ENCODE measurements around the gene FADS1.

GRCh38 chr11:61864814-61865775 is 48.3 kb upstream of the FADS1 start:
- TF ChIP-seq CTCF (conservative IDR thresholded peaks at IDR 0.05; ENCODE audit: low read depth, low read length) (no peak), EZH2 (IDR thresholded peaks at IDR 0.05; ENCODE audit: borderline replicate concordance, low read depth, low read length, poor library complexity, severe bottlenecking) (no peak)

All from A673 (cell line).